ENCODE data around the gene MLH3. TPM values are rescaled to one million over a fixed set of nuclear protein-coding genes. Genes with fewer than 3 reads are reported as not detected.

The MLH3 gene
- total RNA-seq, 1 donor from 2014 or later = 44.2 TPM

DNA sequence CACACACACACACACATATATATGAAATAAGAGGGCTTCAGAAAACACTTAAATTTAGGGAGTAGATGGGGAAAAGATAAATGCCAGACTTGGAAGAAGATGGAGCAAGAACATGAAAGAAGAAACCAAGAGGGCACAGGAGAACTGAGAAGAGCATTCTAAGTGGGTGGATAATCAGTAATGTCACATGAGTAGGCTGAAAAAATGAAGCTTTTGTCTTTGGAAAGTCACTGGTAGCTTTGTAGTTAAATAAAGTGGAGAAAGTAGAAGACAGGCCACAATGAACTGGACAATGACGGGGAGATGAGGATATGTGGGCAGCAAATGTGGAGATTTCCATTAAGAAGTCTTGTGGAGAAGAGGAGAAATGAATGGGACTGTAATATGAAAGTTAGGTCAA is 15.9 kb upstream of the MLH3 start:
- no peak for DNase-seq (ENCODE audit: low spot score)

DNA sequence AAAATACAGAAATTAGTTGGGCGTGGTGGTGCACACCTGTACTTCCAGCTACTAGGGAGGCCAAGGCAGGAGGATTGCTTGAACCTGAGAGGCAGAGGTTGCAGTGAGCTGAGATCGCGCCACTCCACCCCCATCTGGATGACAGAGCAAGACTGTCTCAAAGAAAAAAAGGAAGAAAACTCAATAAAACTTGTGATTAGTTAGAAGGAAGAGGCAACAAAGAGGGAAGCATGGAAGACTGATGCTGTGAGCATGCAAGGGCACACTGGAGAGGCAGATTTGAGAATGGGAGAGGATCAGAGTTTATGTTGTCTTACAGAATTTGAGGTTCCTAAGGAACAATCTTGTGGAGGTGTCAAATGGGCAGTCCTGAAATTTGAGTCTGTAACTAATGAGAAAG is 15.4 kb upstream of the MLH3 start:
- DNase-seq (ENCODE audit: low spot score) = no peak

DNA sequence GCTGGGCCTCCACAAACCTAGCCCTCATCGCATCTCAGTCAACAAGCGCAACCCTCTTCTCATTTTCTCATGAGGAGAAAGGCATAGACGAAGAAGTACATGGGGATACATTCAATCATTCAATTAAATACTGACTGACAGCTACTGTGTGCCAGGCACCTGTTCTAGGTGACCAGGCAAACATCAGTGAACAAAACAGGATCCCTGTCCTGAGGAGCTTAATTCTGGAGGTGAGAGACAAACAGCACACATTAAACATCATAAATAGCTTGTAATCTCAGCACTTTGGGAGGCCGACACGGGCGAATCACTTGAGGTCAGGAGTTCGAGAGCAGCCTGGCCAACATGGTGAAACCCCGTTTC is 12.9 kb upstream of the MLH3 start:
- DNase-seq (ENCODE audit: low spot score) = no peak

DNA sequence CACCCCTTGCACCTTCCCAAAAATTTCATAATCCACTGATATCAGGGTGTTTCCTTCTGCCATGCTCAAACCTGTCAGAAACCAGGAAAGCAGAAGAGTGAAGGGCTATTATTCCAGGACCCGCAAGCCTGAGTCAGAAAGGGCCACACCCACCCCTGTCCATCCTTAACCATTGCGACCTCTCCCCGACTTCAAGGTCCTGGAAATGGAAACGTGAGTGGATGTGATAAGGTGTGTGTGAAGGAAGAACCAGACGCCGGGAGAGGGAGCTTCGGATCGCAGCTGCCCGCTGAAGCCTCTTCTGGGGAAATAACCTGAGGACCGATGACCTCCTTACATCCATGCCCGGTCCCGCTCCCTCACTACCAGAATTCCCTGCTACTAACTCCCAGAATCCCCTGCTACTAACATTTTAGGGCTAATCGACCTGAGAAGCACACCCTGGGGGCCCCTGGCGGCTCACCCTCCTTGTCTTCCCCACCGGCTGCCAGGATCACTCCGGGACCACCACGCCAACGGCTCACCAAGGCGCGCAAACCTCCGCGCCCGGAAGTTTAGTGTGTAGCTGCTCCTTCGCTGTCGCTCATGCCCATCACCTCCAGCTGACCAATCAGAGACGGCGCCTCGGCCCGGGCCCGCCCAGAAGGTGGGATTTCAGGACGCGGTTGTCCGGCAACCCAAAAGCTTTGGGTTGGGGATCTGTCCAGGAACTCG is 12.4 kb upstream of the MLH3 start, which contains the start of gene ACYP1:
TSS of gene ACYP1 (minus strand) at position 534 of the 714 bp plus-strand sequence. CDS start at position 63, 471 bp downstream.
- DNase-seq (ENCODE audit: low spot score) = peak; percentile 96

DNA sequence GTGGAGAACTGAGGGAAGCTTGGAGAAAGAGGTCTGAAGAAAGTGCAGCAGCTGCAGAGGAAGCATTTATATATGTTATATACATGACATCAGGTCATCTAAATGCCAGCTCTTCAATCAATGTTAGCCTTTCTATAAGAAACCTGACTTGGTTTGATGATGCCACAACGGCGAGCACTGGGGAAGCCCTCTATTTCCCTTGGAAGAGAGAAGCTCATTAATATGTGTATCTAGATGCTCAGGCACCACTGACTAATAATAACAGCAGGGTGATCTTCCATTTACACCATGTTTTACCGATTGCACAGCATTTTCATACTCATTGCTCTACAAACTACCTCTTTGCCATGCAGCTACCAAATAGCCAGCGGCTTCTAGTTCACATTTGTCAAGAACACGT is 11.7 kb upstream of the MLH3 start:
- DNase-seq (ENCODE audit: low spot score) = no peak

DNA sequence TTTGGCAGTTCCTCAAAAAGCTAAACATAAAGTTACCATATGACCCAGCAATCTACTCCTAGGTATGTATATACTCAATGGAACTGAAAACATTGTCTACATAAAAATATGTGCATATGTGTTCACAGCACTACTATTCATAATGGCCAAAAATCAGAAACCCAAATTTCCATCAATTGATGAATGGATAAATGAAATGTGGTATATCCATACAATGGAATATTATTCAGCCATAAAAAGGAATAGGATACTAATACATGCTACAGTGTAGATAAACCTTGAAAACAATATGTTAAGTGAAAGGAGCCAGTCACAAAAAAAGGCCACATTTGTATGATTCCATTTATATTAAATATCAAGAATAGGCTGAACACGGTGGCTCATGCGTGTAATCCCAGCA is 9.2 kb upstream of the MLH3 start:
- no peak for DNase-seq (ENCODE audit: low spot score)

DNA sequence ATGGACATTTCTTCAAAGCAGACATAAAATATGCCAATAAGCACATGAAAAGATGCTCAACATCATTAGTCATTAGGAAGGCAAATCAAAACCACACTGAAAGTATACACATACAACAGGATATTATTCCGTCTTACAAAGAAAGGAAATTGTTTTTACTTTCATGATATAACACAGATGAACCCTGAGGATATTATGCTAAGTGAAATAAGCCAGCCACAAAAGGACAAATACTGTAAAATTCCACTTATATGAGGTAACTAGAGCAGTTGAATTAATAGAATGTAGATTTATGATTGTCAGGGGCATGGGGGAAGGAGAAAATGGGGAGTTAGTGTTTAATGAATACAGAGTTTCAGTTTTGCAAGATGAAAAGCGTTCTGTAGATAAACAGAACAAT is 8.4 kb upstream of the MLH3 start:
- no peak for DNase-seq (ENCODE audit: low spot score)

DNA sequence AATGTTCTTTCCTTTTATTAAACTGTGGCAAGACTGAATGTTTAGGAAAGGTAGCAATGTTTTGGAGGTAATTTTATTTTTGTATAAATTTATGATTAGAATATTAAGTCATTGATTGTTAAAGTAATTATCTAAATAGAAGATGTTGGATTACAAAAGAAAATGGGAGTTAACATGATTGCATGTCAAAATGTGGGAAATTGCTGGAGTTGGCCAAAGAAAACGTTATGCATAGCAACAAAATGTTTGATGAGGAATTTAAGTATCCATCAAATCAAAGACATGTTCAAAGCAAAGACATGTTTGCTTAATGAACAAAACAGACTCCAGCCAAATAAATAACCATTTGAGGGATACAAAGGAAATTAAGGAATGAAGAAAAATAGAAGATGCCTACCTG is 3.2 kb upstream of the MLH3 start:
- no peak for DNase-seq (ENCODE audit: low spot score)

DNA sequence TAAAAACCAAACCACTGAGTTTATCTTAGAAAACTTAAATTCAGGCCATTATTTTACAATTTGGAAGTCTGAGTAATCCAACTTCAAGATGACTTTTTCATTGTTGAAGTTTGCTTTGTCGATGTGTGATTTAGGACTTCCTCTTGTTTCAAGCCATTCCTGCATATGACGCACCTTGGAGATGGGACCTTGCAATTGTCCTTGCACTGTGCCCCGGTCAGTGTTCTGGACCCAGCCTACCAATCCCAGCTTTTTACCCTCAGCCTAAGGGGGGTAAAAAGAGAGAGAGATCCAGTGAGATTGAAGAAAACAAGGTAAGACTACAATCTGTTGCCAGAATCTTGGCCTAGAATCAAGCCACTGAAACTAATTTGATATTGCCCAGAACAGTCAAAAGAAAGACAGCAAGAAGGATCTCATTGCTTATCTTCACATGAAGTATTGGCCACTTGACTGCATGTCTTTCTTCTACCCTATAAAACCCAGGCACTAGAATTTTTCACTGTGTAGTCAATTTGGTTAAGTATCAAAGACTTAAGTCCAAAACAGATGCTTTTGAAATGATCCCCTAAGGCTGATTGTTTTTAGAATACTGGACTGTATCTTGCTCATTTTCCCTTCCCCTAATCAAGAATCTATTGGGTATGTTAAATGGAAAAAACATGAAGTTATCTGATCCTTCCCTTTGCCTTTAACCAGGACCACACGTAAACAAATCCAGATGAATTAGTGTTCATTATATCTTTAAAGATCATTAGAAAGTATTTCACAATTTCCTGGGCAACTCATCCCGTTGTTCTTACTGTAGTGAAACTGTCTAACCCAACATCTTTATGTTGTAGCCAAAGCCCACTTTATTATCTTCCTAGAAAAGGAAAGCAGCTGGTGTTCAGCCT is 2.4 kb upstream of the MLH3 start:
- DNase-seq (ENCODE audit: low spot score) = no peak

DNA sequence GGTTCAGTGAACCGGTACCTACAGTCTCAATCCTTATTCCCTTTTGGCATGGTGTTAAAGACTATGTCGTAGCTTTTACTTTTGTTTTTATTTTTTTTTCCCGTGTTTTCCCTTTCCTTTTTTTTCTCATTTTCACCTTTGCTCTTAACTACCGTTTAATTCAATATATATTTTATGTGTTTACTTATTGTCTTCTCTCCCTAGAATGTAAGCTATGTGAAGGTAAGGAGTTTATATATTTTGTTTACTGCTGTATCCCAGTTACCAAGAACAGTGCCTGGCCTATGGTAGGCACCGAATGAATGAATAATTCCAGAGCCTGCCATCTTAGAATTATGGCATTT is 261 bp upstream of the MLH3 start:
- no peak for DNase-seq (ENCODE audit: low spot score)

DNA sequence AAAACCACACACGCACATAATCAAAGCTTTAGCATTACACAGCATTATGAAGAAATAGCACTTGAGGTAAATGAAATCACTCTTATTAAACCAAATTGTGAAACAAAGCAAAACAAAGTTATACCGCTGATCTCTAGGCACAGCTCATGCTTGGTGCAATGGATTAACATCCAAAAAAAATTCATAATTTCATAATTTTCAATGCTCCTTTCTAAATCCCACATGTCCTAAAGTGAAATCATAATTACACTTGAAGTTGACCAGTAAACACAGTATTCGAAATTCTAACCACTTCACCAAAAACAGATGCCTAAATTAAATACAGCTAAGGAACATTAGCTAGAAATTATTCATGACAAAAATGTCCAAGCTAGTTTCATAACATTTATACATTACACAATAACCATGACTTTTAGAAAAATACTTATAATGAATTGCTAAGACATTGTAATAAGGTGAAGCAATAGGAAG is 1.5 kb downstream of the MLH3 start:
- DNase-seq (ENCODE audit: low spot score) = no peak

DNA sequence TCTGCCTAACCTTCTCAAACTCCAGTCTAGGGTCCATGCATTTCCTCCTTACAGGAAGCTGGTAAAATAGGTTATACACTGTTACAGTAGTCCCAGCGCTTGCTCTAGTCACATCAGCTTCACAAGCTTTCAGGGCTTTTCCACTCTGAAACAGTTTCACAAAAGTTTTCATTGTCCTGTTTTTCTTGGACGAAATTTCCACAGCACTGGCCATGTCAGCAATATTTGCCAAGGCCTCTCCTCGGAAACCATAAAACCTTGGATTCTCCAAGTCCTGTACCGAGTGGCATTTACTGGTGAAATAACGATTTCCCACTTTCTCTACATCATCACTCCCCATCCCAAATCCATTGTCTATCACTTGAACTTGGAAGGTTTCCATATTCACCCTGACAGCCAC is 2.1 kb downstream of the MLH3 start:
- no peak for DNase-seq (ENCODE audit: low spot score)

DNA sequence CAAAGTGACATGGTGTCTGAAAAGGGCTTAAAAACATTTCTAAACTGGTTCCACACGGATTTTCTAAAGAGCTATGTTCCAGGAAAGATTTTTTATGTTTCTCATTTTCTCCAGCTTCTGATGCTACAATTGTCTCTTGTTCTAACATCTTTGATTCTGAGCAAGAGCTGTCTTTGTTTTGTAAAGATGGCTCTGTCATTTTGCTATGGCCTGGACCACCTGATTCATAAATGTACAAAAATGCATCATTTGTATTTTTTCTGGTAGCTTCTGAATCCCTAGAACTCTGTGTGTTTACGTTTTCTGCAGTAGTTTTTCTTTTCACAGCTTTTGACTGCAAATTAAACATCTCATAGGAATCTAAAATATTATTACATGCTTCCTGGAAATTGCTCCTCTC is 3.2 kb downstream of the MLH3 start:
- no peak for DNase-seq (ENCODE audit: low spot score)

DNA sequence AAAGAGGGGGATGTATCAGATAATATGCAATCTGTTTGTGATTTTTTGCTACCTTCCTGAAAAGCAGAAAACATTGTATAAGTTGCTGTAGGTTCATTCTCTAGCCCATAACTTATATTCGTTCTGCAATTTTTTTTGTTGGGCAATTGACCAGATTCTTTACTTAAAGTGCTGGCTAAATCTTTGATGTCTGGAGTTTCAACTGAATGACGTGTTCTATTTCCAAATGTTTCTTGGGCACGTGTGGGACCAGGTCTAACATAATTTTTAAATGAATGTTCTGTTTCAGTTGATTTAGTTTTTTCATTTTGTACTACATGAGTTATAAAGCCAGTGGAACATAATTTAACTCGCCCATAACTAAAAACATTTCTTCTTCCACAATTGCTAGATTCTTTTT is 3.8 kb downstream of the MLH3 start:
- DNase-seq (ENCODE audit: low spot score) = no peak

DNA sequence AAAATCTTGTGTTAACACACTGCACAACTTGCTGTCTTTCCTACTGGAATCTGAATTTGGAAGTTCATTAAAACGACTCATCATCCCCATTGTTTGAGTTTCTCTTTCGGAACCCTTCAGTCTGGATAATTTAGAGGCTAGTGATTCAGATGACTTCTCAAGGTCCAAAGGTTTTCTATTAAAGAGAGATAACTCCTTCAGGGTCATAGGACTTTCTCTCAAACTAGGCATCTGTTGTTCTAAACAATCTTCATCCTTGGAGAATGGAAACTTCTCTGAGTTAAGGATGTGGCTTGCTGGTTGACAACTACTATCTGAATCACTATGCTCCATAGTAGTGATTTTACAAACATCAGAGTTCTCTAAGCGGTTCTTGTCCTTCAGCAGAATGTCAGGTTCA is 4.4 kb downstream of the MLH3 start:
- DNase-seq (ENCODE audit: low spot score) = no peak

DNA sequence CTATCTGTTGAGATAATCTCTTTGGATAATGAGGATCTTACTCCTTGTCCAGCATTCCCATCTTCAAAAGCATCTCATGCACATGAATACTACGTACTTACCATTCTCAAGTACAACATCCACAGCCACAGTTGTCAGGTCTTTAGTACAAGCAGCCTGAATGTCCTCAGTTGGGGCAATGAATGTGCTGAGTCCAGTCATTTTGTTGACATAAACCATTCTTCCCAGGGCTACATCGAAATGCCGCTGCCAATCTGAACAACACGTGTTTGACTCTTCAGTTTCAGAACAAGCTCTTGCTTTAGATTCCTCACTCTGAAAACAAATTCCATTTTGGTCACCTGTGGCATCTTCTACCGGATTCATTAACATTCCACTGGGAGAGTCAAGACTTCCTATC is 5.0 kb downstream of the MLH3 start:
- DNase-seq (ENCODE audit: low spot score) = no peak

DNA sequence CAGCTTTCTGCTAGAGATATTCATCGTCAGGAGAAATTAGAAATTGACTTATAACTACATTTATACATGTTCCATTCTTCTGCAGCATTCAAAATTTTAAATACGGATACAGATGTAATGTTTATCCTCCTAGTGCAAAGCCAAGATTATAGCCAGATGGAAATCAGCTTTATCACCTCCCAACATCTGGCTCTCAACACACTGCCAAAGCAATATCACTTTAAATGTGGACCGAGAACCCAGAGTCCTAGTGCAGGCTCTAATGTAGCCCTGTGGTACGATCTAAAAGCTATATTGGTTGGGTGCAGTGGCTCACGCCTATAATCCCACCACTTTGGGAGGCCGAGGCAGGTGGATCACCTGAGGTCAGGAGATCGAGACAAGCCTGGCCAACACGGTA is 6.5 kb downstream of the MLH3 start:
- no peak for DNase-seq (ENCODE audit: low spot score)

DNA sequence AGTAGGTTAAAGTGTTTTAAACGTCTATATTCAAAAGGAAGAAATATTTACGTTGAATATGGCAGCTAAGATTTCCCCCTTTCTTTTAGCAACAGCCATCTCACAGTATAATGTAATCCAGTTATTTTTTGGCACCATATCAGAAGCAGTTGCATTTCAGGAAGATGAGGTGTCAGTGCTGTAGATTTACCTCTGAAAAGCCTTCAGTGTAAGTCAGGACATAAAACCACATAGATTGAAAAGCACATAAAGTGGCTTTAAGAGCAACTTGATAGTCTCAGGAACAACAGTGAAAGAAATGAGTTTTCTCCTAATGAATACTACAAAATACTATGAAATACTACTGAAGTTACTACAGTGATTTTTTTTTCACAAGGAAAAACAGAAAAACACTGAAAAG is 6.9 kb downstream of the MLH3 start:
- no peak for DNase-seq (ENCODE audit: low spot score)

DNA sequence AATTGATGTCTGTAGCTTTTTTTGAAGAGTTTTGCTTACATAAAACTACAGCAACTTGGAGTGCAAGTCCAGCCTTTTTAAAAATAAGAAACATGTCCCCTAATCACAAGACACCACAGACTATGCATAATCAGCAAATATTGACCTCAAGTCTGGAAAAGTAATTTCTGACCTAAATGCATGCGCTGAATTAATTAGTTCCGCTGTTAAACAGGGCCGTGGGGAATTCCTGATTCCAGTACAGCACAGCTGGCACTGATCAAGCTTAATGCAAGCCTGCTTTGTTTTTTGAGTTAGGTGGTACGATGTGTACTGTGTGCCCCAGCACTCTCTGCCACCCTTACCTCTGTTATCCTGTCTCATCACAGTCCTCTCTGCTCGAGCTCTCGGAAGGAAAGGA is 9.2 kb downstream of the MLH3 start:
- DNase-seq (ENCODE audit: low spot score) = no peak

DNA sequence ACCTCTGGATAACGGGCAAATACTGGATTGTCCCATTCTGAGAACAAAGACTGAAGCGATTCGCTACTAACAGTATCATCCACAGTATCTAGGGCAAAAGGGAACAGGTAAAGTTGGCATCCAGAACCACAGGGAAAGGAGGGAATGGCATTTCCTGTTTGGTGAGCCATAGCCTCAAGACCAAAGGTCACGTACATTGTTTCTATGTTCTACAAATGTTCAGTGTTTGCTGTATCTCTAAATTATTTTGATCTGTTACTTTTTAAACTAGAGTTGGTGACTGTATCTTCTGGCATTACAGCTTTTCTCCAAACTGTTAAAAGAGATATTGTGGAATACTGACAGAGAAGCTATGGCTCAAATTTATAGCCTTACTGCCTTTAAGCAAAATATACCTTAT is 9.7 kb downstream of the MLH3 start:
- no peak for DNase-seq (ENCODE audit: low spot score)

DNA sequence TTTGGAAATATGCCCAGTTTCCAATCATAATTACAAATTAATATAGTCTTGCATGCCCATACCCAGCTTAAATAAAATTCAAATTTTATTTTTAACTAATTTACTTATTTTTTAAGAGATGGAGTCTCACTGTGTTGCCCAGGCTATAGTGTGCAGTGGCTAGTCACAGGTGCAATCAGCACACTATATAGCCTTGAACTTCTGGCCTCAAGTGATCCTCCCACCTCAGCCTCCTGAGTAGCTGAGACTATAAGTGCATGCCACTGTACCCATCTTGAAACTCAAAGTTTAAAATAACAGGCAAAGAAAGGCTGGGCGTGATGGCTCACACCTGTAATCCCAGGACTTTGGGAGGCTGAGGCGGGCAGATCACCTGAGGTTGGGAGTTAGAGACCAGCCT is 10.3 kb downstream of the MLH3 start:
- no peak for DNase-seq (ENCODE audit: low spot score)

DNA sequence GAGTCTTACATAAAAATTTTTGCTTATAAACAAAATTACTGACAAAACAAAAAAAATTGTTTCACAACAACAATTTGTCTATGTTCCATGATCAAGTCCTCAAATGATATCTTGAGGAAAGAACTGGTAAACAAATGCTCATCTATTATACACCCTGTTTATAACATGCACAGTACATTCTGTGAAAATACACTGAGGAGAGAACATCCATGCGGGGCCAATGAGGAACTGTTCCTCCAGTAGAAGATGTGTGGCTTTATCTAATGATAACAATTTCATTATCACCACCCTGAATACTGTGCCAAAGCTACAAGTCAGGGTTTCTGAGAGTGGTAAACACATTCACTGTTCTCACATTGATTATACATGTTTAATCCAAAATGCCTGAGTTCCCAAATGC is 10.8 kb downstream of the MLH3 start:
- no peak for DNase-seq (ENCODE audit: low spot score)

DNA sequence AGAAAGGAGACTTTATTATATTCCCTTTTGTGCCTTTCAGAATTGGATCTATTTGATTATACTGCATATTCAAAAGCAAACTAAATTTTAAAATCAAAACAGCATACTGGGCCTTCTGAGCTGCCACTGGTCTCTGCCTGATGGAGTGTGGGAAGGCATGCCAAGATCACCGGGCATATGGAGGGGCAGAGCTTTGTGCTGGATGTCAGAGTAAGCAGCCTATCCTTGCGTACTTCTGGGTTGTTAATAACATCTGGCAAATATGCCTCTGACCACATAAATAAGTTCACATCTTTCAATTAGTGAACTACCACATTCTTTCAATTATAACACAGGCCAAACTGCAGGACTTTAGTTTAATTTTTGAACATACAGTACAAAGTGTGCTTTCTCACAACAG is 18.3 kb downstream of the MLH3 start:
- no peak for DNase-seq (ENCODE audit: low spot score)
